Choroid plexus epithelial cell (primary cell): ENCODE data around the gene RAB6A.
"Not testable (repeated sequence)": the region's sequence is repeated elsewhere in the genome, so short reads cannot be mapped to it uniquely, and the experiment has no call there.

Source experiments
- DNase-seq: peaks from one replicate; pipeline ENCODE4 v3.0.0-alpha.2; 2010; ENCODE audit warnings: low read depth
- H3K4me3 ChIP-seq: 2 replicates; pipeline ENCODE4 v1.5.1; 2011; ENCODE audit warnings: low read depth, mild to moderate bottlenecking, control low read depth, low read length, moderate library complexity
- CTCF ChIP-seq: conservative IDR thresholded peaks from 2 replicates; pipeline ENCODE4 v1.5.1; 2011; ENCODE audit warnings: low read depth, mild to moderate bottlenecking, control low read depth, inconsistent platforms, low read length, moderate library complexity

RAB6A gene

GRCh38 chr11:73746701-73747100 lies 14.2 kb downstream of the RAB6A start:
- DNase-seq, result no peak
- TF ChIP-seq CTCF, result no peak
- H3K4me3 ChIP-seq, result no peak overlapping the region

GRCh38 chr11:73743045-73743444 lies 17.8 kb downstream of the RAB6A start:
- TF ChIP-seq CTCF, result no peak
- no peak for DNase-seq
- H3K4me3 ChIP-seq, result no peak overlapping the region

GRCh38 chr11:73735959-73736358 lies 24.9 kb downstream of the RAB6A start:
- DNase-seq, H3K4me3 ChIP-seq: not testable (repeated sequence)

GRCh38 chr11:73734993-73735392 lies 25.9 kb downstream of the RAB6A start:
- no peak overlapping the region for H3K4me3 ChIP-seq
- DNase-seq, result peak; percentile 54
- TF ChIP-seq CTCF, result no peak

- not testable (repeated sequence) for H3K4me3 ChIP-seq, DNase-seq
Measured at GRCh38 chr11:73734011-73734410, 26.9 kb downstream of the RAB6A start.

GRCh38 chr11:73732936-73733335 lies 27.9 kb downstream of the RAB6A start:
- H3K4me3 ChIP-seq, DNase-seq: not testable (repeated sequence)

GRCh38 chr11:73729594-73730206 lies 31.2 kb downstream of the RAB6A start:
- H3K4me3 ChIP-seq, result no peak overlapping the region
- TF ChIP-seq CTCF, result peak; percentile 60
- no peak for DNase-seq

- H3K4me3 ChIP-seq, result no peak overlapping the region
- TF ChIP-seq CTCF, result no peak
- DNase-seq, result no peak
Measured at GRCh38 chr11:73728000-73728399, 32.9 kb downstream of the RAB6A start.

GRCh38 chr11:73726825-73727224 lies 34.0 kb downstream of the RAB6A start:
- no peak for TF ChIP-seq CTCF
- H3K4me3 ChIP-seq, result no peak overlapping the region
- DNase-seq, result no peak
